OCI-LY1 (cell line): Measurements from ENCODE around the gene CSNK1A1.

ENCODE experiments used
- H2AFZ ChIP-seq: fragments of 200-600 bp; sonication (generic), shearing (Covaris generic); 2 replicates; pipeline ENCODE4 v1.6.0; 2014; ENCODE audit warnings: antibody characterized with exemption, mild to moderate bottlenecking, low read length
- H3F3A ChIP-seq: fragments of 200-600 bp; sonication (generic), shearing (Covaris generic); 2 replicates; pipeline ENCODE4 v1.6.0; 2014; ENCODE audit warnings: mild to moderate bottlenecking, antibody characterized with exemption, low read length, moderate library complexity; ENCODE audit not compliant: insufficient read depth
- H3K27ac ChIP-seq: fragments of 200-600 bp; sonication (generic); 2 replicates; pipeline ENCODE4 v1.5.1; 2014; ENCODE audit warnings: low read length, mixed run types, mild to moderate bottlenecking, low read depth; ENCODE audit not compliant: poor library complexity, severe bottlenecking
- H3K27me3 ChIP-seq: fragments of 200-600 bp; sonication (generic); 2 replicates; pipeline ENCODE4 v1.6.0; 2014; ENCODE audit warnings: antibody characterized with exemption, mild to moderate bottlenecking, low read length, moderate library complexity; ENCODE audit not compliant: insufficient read depth
- H3K36me3 ChIP-seq: fragments of 200-600 bp; sonication (generic); 2 replicates; pipeline ENCODE4 v1.6.1; 2014; ENCODE audit warnings: mild to moderate bottlenecking, antibody characterized with exemption, low read length, moderate library complexity, mixed read lengths; ENCODE audit not compliant: insufficient read depth
- H3K4me1 ChIP-seq: fragments of 200-600 bp; sonication (generic); 2 replicates; pipeline ENCODE4 v1.5.1; 2014; ENCODE audit warnings: mild to moderate bottlenecking, low read length, moderate library complexity; ENCODE audit not compliant: insufficient read depth, severe bottlenecking
- H3K4me2 ChIP-seq: fragments of 200-600 bp; sonication (generic), shearing (Covaris generic); 2 replicates; pipeline ENCODE4 v1.6.1; 2014; ENCODE audit warnings: low read length
- H3K4me3 ChIP-seq: fragments of 200-600 bp; sonication (generic); 2 replicates; pipeline ENCODE4 v1.5.1; 2014; ENCODE audit warnings: low read length, low read depth, mild to moderate bottlenecking, mixed read lengths; ENCODE audit not compliant: poor library complexity, severe bottlenecking
- H3K79me2 ChIP-seq: fragments of 200-600 bp; shearing (Covaris generic); 2 replicates; pipeline ENCODE4 v1.6.1; 2016; ENCODE audit warnings: mixed run types, low read length, mixed read lengths; ENCODE audit not compliant: insufficient read depth
- H3K9ac ChIP-seq: fragments of 200-600 bp; sonication (generic), shearing (Covaris generic); 2 replicates; pipeline ENCODE4 v1.6.1; 2014; ENCODE audit warnings: mild to moderate bottlenecking, low read length, mixed read lengths
- H3K9me2 ChIP-seq: fragments of 200-600 bp; sonication (generic), shearing (Covaris generic); 2 replicates; pipeline ENCODE4 v1.6.1; 2014; ENCODE audit warnings: low read depth, mild to moderate bottlenecking, low read length, mixed read lengths
- H3K9me3 ChIP-seq: fragments of 200-600 bp; shearing (Covaris generic); 2 replicates; pipeline ENCODE4 v1.6.1; 2014; ENCODE audit warnings: low read length, mixed read lengths
- H4K20me1 ChIP-seq: fragments of 200-600 bp; sonication (generic), shearing (Covaris generic); 2 replicates; pipeline ENCODE4 v1.6.0; 2016; ENCODE audit warnings: mild to moderate bottlenecking, low read length; ENCODE audit not compliant: insufficient read depth
- CTCF ChIP-seq: fragments of 200-600 bp; sonication (generic), shearing (Covaris generic); IDR thresholded peaks from 2 replicates; pipeline ENCODE4 v1.5.1; 2017; ENCODE audit warnings: mild to moderate bottlenecking, antibody characterized with exemption, low read length, moderate library complexity, mixed read lengths
- EZH2 ChIP-seq: fragments of 200-600 bp; sonication (generic), shearing (Covaris generic); IDR thresholded peaks from 2 replicates; pipeline ENCODE4 v1.8.0; 2017; ENCODE audit warnings: borderline replicate concordance, mixed run types, mild to moderate bottlenecking, antibody characterized with exemption, low read length, moderate library complexity, mixed read lengths

CSNK1A1 gene

DNA sequence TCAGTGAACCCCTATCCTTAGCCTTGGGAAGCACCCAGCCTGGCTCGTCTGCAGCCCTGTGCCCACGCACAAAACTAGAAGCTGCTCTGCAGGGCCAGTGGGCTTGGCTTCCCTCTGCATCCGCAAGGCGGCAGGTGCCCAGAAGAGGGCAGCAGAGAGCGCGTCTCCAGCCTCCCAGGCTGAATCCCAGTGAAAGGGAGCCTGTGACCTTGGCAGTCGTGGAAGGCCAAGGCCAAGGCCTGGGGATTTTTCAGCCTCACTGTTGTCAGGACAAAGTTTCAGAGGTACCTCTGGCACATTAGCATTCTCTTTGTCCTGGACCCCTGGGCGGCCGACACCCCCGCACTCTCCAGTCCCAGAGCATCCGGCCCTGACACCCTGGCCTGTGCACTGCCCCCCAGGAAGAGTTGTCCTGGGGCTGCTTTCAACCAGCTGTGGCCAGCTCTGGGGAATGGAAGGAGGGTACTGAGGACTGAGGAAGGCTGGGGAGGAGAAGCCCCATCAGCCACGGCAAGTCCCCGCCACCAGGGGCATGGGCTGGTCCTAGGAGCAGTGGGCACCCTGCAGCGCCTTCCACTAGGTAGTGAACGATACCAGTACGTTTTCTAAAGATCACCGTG is 108.6 kb downstream of the CSNK1A1 start:
- Histone ChIP-seq H2AFZ (no peak overlapping the region), H3K4me1 (no peaks in the 10 kb centered on the region), H3K27ac (no peak overlapping the region), H3K9me2 (no peaks in the 10 kb centered on the region), H3K9ac (no peak overlapping the region), H3K4me3 (no peak overlapping the region), H3K27me3 (no peaks in the 10 kb centered on the region), H3F3A (no peaks in the 10 kb centered on the region), H3K79me2 (no peaks in the 10 kb centered on the region), H3K9me3 (no peaks in the 10 kb centered on the region), H4K20me1 (no peaks in the 10 kb centered on the region), H3K4me2 (no peak overlapping the region), H3K36me3 (no peaks in the 10 kb centered on the region)
- TF ChIP-seq EZH2, result no peak
- peak; percentile 86 for TF ChIP-seq CTCF
